OCI-LY3 (cell line): ENCODE data around the gene LYZL2.

Experiments used
- CTCF ChIP-seq: fragments of 200-600, 300-600 bp; sonication (generic); IDR thresholded peaks from 2 replicates; pipeline ENCODE4 v1.5.1; 2014; ENCODE audit warnings: antibody characterized with exemption, low read length, low read depth
- EZH2phosphoT487 ChIP-seq: fragments of 200-600 bp; shearing (Covaris generic); IDR thresholded peaks from 2 replicates; pipeline ENCODE4 v1.6.1; 2018; ENCODE audit warnings: antibody characterized with exemption, mixed run types, low read depth

DNA sequence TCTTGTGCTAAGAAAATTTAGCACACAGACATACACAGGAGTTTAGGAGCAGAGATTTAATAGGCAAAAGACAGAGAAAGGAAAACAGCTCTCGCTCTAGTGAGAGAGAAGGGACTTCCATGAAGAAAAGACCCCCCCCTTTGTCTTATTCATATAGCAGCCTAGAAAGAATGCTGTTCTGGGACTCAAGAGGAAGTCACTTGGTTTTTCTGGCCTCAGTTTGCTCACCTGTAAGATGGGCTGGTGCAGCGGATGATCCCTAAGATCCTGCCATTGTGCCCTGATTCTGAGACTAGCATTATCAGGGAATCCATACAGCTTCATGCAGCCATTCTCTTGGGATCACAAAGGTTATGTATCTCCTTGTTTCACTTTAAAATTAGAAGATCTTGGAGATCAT is 42.7 kb downstream of the LYZL2 start:
- no peak for TF ChIP-seq CTCF
- no peak for TF ChIP-seq EZH2phosphoT487
